Measurements from ENCODE around the gene JAZF1.

Gene JAZF1

GRCh38 chr7:27900006-27900405, 280.6 kb downstream of the JAZF1 start:
- peaks cover 53% of the 10 kb centered on the region for H3K4me1 ChIP-seq (ENCODE audit: low read depth, poor library complexity, severe bottlenecking)
- no peak overlapping the region for H3K27ac ChIP-seq
- H3K36me3 ChIP-seq (ENCODE audit: insufficient read depth), result no peaks in the 10 kb centered on the region
- no peaks in the 10 kb centered on the region for H3K27me3 ChIP-seq (ENCODE audit: insufficient read depth, low read depth)
- H3K9ac ChIP-seq, result no peak overlapping the region
- H3K4me2 ChIP-seq, result peak overlapping the region; percentile 55; the same call in 1 of the 2 replicates
- H2AFZ ChIP-seq (ENCODE audit: low read depth), result no peak overlapping the region
- no peaks in the 10 kb centered on the region for H3K79me2 ChIP-seq (ENCODE audit: insufficient read depth, low read depth)
- TF ChIP-seq CTCF (conservative IDR thresholded peaks at IDR 0.05; ENCODE audit: low read depth, low read length), result no peak
- H3K4me3 ChIP-seq (IDR thresholded peaks at IDR 0.05; ENCODE audit: insufficient read depth, low read depth, low read length), result no peak overlapping the region
- no peaks in the 10 kb centered on the region for H4K20me1 ChIP-seq (ENCODE audit: insufficient read depth)

- Histone ChIP-seq H3K4me2 (no peak overlapping the region), H3K9ac (no peak overlapping the region)
Measured at GRCh38 chr7:27899601-27900000, 281.0 kb downstream of the JAZF1 start.

GRCh38 chr7:27897441-27897847, 283.2 kb downstream of the JAZF1 start:
- Histone ChIP-seq H3K4me2 (no peak overlapping the region), H2AFZ (ENCODE audit: low read depth) (no peak overlapping the region), H3K9ac (no peak overlapping the region), H4K20me1 (ENCODE audit: insufficient read depth) (no peaks in the 10 kb centered on the region), H3K4me3 (IDR thresholded peaks at IDR 0.05; ENCODE audit: insufficient read depth, low read depth, low read length) (no peak overlapping the region), H3K27me3 (ENCODE audit: insufficient read depth, low read depth) (no peaks in the 10 kb centered on the region), H3K4me1 (ENCODE audit: low read depth, poor library complexity, severe bottlenecking) (peaks cover 51% of the 10 kb centered on the region), H3K36me3 (ENCODE audit: insufficient read depth) (no peaks in the 10 kb centered on the region), H3K27ac (no peak overlapping the region), H3K79me2 (ENCODE audit: insufficient read depth, low read depth) (no peaks in the 10 kb centered on the region)
- TF ChIP-seq CTCF (conservative IDR thresholded peaks at IDR 0.05; ENCODE audit: low read depth, low read length), result no peak

More at GRCh38 chr7:27899601-27900000, 281.0 kb downstream of the JAZF1 start:
- H2AFZ ChIP-seq (ENCODE audit: low read depth), result no peak overlapping the region
- no peak for TF ChIP-seq CTCF (conservative IDR thresholded peaks at IDR 0.05; ENCODE audit: low read depth, low read length)
- H3K4me3 ChIP-seq (IDR thresholded peaks at IDR 0.05; ENCODE audit: insufficient read depth, low read depth, low read length), result no peak overlapping the region
- no peaks in the 10 kb centered on the region for H3K27me3 ChIP-seq (ENCODE audit: insufficient read depth, low read depth)
- H3K4me1 ChIP-seq (ENCODE audit: low read depth, poor library complexity, severe bottlenecking), result peaks cover 53% of the 10 kb centered on the region
- no peak overlapping the region for H3K27ac ChIP-seq
- H3K79me2 ChIP-seq (ENCODE audit: insufficient read depth, low read depth), result no peaks in the 10 kb centered on the region
- no peaks in the 10 kb centered on the region for H3K36me3 ChIP-seq (ENCODE audit: insufficient read depth)
- H4K20me1 ChIP-seq (ENCODE audit: insufficient read depth), result no peaks in the 10 kb centered on the region

- Histone ChIP-seq H3K9ac (no peak overlapping the region), H3K4me1 (ENCODE audit: low read depth, poor library complexity, severe bottlenecking) (peaks cover 46% of the 10 kb centered on the region), H2AFZ (ENCODE audit: low read depth) (no peak overlapping the region), H3K4me2 (no peak overlapping the region), H3K27me3 (ENCODE audit: insufficient read depth, low read depth) (no peaks in the 10 kb centered on the region), H3K36me3 (ENCODE audit: insufficient read depth) (no peaks in the 10 kb centered on the region), H3K79me2 (ENCODE audit: insufficient read depth, low read depth) (no peaks in the 10 kb centered on the region), H4K20me1 (ENCODE audit: insufficient read depth) (no peaks in the 10 kb centered on the region), H3K4me3 (IDR thresholded peaks at IDR 0.05; ENCODE audit: insufficient read depth, low read depth, low read length) (no peak overlapping the region), H3K27ac (no peak overlapping the region)
- no peak for TF ChIP-seq CTCF (conservative IDR thresholded peaks at IDR 0.05; ENCODE audit: low read depth, low read length)
Measured at GRCh38 chr7:27897001-27897400, 283.6 kb downstream of the JAZF1 start.
